ENCODE results near the gene MFSD12.
"Not testable (repeated sequence)": the region's sequence is repeated elsewhere in the genome, so short reads cannot be mapped to it uniquely, and the experiment has no call there.

The MFSD12 gene

GRCh38 chr19:3522421-3523360 lies 34.7 kb downstream of the MFSD12 start:
- FAIRE-seq: no peak

- no peak for FAIRE-seq
Measured at GRCh38 chr19:3521104-3521445, 36.3 kb downstream of the MFSD12 start.

- no peak for FAIRE-seq
Measured at GRCh38 chr19:3520166-3521103, 37.0 kb downstream of the MFSD12 start.

GRCh38 chr19:3519126-3519525 lies 38.3 kb downstream of the MFSD12 start:
- FAIRE-seq: no peak

GRCh38 chr19:3518659-3519058 lies 38.7 kb downstream of the MFSD12 start:
- no peak for FAIRE-seq

GRCh38 chr19:3518255-3518654 lies 39.1 kb downstream of the MFSD12 start:
- no peak for FAIRE-seq

GRCh38 chr19:3517638-3518037 lies 39.7 kb downstream of the MFSD12 start:
- FAIRE-seq: no peak

GRCh38 chr19:3516675-3517207 lies 40.6 kb downstream of the MFSD12 start:
- no peak for FAIRE-seq

- FAIRE-seq: no peak
Measured at GRCh38 chr19:3515891-3516422, 41.4 kb downstream of the MFSD12 start.

GRCh38 chr19:3514930-3515329 lies 42.5 kb downstream of the MFSD12 start:
- FAIRE-seq: no peak

GRCh38 chr19:3513229-3514140 lies 43.9 kb downstream of the MFSD12 start:
- no peak for FAIRE-seq

GRCh38 chr19:3512562-3513228 lies 44.7 kb downstream of the MFSD12 start:
- FAIRE-seq: no peak

- FAIRE-seq: no peak
Measured at GRCh38 chr19:3511506-3512251, 45.7 kb downstream of the MFSD12 start.

GRCh38 chr19:3510727-3511126 lies 46.7 kb downstream of the MFSD12 start:
- FAIRE-seq: no peak

GRCh38 chr19:3509566-3509989 lies 47.8 kb downstream of the MFSD12 start:
- no peak for FAIRE-seq

GRCh38 chr19:3508771-3509535 lies 48.4 kb downstream of the MFSD12 start:
- FAIRE-seq: no peak

GRCh38 chr19:3508121-3508661 lies 49.2 kb downstream of the MFSD12 start:
- not testable (repeated sequence) for FAIRE-seq

- no peak for FAIRE-seq
Measured at GRCh38 chr19:3507371-3508120, 49.8 kb downstream of the MFSD12 start.

Data from colon (tissue), 2 donors.